Karpas-422 (cell line): ENCODE results near the gene TARM1. TPM values are rescaled to one million over a fixed set of nuclear protein-coding genes. Genes with fewer than 3 reads are reported as not detected.

Experiments
- DNase-seq: peaks from one replicate; pipeline ENCODE4 v3.0.0-alpha.2; 2015
- H2AFZ ChIP-seq: fragments of 200-600 bp; sonication (generic); 2 replicates; pipeline ENCODE4 v1.6.1; 2014; ENCODE audit warnings: antibody characterized with exemption, low read length, mixed read lengths
- H3K27ac ChIP-seq: fragments of 200-600 bp; sonication (generic); 2 replicates; pipeline ENCODE4 v1.5.1; 2014; ENCODE audit warnings: mild to moderate bottlenecking, low read length, moderate library complexity
- H3K27me3 ChIP-seq: fragments of 200-600 bp; sonication (generic); 2 replicates; pipeline ENCODE4 v1.6.1; 2014; ENCODE audit warnings: low read length, mixed read lengths
- H3K36me3 ChIP-seq: fragments of 200-600 bp; sonication (generic); 2 replicates; pipeline ENCODE4 v1.6.1; 2014; ENCODE audit warnings: low read length, mixed read lengths; ENCODE audit not compliant: insufficient read depth
- H3K4me1 ChIP-seq: fragments of 200-600 bp; sonication (generic); 2 replicates; pipeline ENCODE4 v1.6.1; 2014; ENCODE audit warnings: mild to moderate bottlenecking, low read length, mixed read lengths
- H3K4me2 ChIP-seq: fragments of 200-600 bp; sonication (generic); 2 replicates; pipeline ENCODE4 v1.6.1; 2014; ENCODE audit warnings: low read length, low read depth, mild to moderate bottlenecking; ENCODE audit not compliant: poor library complexity, severe bottlenecking
- H3K4me3 ChIP-seq: fragments of 200-600 bp; sonication (generic); 2 replicates; pipeline ENCODE4 v1.5.1; 2014; ENCODE audit warnings: mild to moderate bottlenecking, antibody characterized with exemption, low read length, mixed read lengths
- H3K79me2 ChIP-seq: fragments of 200-600 bp; sonication (generic); 2 replicates; pipeline ENCODE4 v1.6.1; 2014; ENCODE audit warnings: mild to moderate bottlenecking, low read length, mixed read lengths
- H3K9ac ChIP-seq: fragments of 200-600 bp; sonication (generic); 2 replicates; pipeline ENCODE4 v1.6.0; 2014; ENCODE audit warnings: low read length
- H3K9me2 ChIP-seq: fragments of 200-600 bp; sonication (generic), shearing (Covaris generic); replicated peaks from 2 replicates; pipeline ENCODE4 v1.6.0; 2014; ENCODE audit warnings: mild to moderate bottlenecking, low read length, moderate library complexity; ENCODE audit not compliant: insufficient read depth
- H3K9me3 ChIP-seq: fragments of 300-700, 200-600 bp; sonication (generic); 2 replicates; pipeline ENCODE4 v1.6.1; 2014; ENCODE audit warnings: low read length, mixed read lengths
- H4K20me1 ChIP-seq: fragments of 200-600 bp; sonication (generic); 2 replicates; pipeline ENCODE4 v1.6.1; 2014; ENCODE audit warnings: mild to moderate bottlenecking, antibody characterized with exemption, low read length, low read depth; ENCODE audit not compliant: insufficient read depth
- total RNA-seq: library from RNA; depleted of rRNA; stranded (reverse); fragments of >200 nt; shearing (Covaris generic); gene quantifications from 2 replicates; pipeline ENCODE4 v1.2.3, GENCODE V29; 2014; ENCODE audit warnings: low replicate concordance

The TARM1 gene
- total RNA-seq, 1 experiment from 2014 or later: not detected

DNA sequence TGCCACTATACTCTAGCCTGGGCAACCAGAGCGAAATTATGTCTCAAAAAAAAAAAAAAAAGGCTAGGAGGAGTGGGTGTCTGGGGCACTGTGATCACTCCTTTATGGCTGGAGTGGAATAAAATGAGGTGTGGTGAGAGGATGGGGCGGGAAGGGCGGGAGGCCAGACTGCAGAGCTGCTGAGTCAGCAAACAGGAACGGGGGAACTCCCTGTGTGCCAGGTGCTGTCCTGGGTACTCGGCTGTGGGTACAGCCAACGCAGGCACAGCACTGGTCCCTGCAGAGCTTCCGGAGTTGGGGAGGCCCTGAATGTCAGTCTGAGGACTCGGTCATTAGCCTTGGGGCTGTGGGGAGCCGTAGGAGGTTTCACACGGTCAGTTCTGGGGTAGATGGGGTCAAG lies 40.1 kb upstream of the TARM1 start:
- H3K4me1 ChIP-seq: peaks cover 9% of the 10 kb centered on the region
- no peak overlapping the region for H3K4me3 ChIP-seq
- peaks cover 21% of the 10 kb centered on the region for H3K79me2 ChIP-seq
- no peak overlapping the region for H3K27ac ChIP-seq
- no peaks in the 10 kb centered on the region for H3K27me3 ChIP-seq
- H2AFZ ChIP-seq: no peak overlapping the region
- peaks cover 9% of the 10 kb centered on the region; the same call in 1 of the 2 replicates for H4K20me1 ChIP-seq
- H3K36me3 ChIP-seq: peaks cover 17% of the 10 kb centered on the region; the same call in 1 of the 2 replicates
- H3K9me2 ChIP-seq: no peaks in the 10 kb centered on the region
- no peak overlapping the region for H3K9ac ChIP-seq
- H3K4me2 ChIP-seq: no peak overlapping the region
- H3K9me3 ChIP-seq: no peaks in the 10 kb centered on the region
- no peak for DNase-seq

DNA sequence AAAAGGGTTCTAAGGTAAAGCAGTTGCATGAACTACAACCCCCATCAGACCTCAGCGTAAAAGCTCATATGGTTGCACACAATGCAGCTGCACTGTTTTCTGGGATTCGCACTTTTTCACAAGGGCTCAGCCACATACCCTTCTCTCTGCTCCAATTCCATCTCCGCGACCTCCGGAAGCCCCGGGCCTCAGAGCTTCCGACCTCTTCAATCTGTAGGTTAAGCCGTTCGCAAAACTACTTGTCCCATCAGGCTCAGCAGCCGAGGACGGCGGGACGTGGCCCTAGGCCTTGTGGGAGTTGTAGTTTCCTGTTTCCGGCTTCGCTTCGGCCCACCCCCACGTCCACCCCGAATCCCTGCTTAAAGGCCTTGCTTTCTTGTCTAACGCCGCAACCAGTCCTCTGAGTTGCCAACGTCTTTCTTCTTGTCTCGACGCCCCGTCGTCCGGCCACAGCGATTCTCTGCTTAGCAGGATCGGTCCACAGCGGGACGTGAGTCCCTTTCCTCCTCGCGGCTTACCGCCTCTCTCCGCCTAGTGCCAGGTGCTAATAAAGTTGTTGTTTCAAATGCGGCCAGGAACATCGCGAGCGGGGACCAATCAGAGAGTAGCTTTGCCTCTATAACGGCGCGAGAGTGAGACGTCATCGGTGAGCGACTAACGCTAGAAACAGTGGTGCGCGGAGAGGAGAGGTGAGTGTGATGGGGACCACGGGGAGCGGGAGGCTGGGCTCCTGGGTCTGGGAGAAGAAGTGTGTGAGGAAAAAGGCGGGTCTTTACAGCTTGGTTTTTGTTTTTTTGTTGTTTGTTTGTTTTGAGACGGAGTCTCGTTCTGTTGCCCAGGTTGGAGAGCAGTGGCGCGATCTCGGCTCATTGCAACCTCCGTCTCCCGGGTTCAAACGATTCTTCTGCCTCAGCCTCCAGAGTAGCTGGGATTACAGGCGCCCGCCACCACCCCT lies 34.2 kb upstream of the TARM1 start, which contains the start of the genes PRPF31 and TFPT:
TSS of gene PRPF31 (plus strand) at position 646 of the 955 bp plus-strand sequence. CDS start 2,525 bp downstream, outside the sequence.
TSS of gene TFPT (minus strand) at position 549 of the 955 bp plus-strand sequence. CDS start at position 161, 388 bp downstream.
- Histone ChIP-seq H3K9me3 (no peaks in the 10 kb centered on the region), H3K27ac (peak within 1 kb of the TSS; percentile 71), H4K20me1 (peaks cover 9% of the 10 kb centered on the region; the same call in 1 of the 2 replicates), H3K36me3 (peaks cover 17% of the 10 kb centered on the region), H3K79me2 (peaks cover 42% of the 10 kb centered on the region), H3K9ac (peak within 1 kb of the TSS; percentile 88), H3K4me1 (peaks cover 19% of the 10 kb centered on the region), H3K4me2 (peak within 1 kb of the TSS; percentile 96), H3K4me3 (peak within 1 kb of the TSS; percentile 88), H3K27me3 (no peaks in the 10 kb centered on the region), H3K9me2 (no peaks in the 10 kb centered on the region), H2AFZ (peak within 1 kb of the TSS; percentile 91)
- DNase-seq: peak; percentile 100

DNA sequence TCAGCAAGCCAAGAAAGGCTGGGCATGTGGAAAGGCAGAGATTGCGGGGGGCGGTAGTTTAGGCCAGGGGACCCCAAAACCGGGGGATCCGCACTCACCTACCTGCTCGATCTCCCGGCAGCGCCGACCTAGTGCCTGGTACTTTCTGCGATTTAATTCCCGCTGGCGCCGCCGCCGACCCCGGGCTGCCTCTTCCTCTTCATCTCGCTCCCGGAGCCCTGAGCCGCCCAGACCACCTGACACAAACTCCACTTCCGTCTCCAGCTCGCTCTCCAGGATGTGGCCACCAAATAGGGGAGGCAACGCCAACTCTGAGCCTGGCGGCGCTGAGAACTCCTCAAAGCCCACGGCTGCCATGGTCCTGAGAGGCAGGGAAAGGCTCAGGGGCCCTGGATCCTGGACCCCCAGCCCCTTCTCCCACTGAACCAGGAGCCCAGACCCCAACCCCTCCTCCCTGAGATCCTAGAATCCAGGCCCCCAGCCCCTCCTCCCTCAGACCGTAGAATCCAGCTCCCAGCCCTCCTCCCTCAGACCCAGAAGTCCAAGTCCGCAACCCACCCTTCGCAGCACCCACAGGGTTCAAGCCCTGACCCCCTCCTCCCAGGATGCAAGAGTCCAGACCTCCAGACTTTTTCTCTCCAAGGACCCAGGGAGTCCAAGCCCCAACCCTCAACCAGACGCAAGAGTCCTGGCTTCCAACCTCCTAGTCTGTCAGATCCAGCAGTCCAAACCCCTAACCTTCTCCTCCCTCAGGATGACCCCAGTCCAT lies 33.4 kb upstream of the TARM1 start:
- Histone ChIP-seq H3K4me3 (peak overlapping the region; percentile 88), H3K4me2 (peak overlapping the region; percentile 96), H3K36me3 (peaks cover 20% of the 10 kb centered on the region), H3K9ac (peak overlapping the region; percentile 88), H3K79me2 (peaks cover 42% of the 10 kb centered on the region), H3K9me3 (no peaks in the 10 kb centered on the region), H3K27ac (no peak overlapping the region), H3K27me3 (no peaks in the 10 kb centered on the region), H4K20me1 (peaks cover 9% of the 10 kb centered on the region; the same call in 1 of the 2 replicates), H3K9me2 (no peaks in the 10 kb centered on the region), H2AFZ (peak overlapping the region; percentile 91; the same call in 1 of the 2 replicates), H3K4me1 (peaks cover 19% of the 10 kb centered on the region)
- DNase-seq: peak; percentile 76

DNA sequence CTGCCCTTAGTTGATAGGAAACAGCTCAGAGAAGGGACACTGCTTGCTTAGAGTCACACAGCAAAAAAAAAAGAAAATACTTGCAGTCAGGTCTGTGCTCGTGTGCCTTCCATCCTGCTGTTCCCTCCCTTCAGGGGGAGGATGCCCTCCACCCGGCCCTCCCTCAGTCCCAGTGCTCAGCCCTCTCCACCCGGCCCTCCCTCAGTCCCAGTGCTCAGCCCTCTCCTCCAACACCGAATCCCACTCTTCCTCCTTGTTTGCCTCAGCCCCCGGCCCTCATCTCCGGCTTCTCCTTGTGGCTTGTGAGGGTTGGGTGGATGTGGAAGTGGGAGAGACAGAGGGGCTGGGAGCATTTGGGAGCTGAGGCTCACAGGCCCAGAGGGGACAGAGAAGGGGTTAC lies 28.5 kb upstream of the TARM1 start:
- no peaks in the 10 kb centered on the region for H3K27me3 ChIP-seq
- H3K4me3 ChIP-seq: no peak overlapping the region
- no peaks in the 10 kb centered on the region for H3K9me2 ChIP-seq
- peaks cover 8% of the 10 kb centered on the region for H3K4me1 ChIP-seq
- H3K27ac ChIP-seq: no peak overlapping the region
- H2AFZ ChIP-seq: no peak overlapping the region
- peaks cover 3% of the 10 kb centered on the region; the same call in 1 of the 2 replicates for H4K20me1 ChIP-seq
- DNase-seq: no peak
- H3K79me2 ChIP-seq: peaks cover 31% of the 10 kb centered on the region
- H3K9me3 ChIP-seq: no peaks in the 10 kb centered on the region
- H3K4me2 ChIP-seq: no peak overlapping the region
- peaks cover 21% of the 10 kb centered on the region for H3K36me3 ChIP-seq
- no peak overlapping the region for H3K9ac ChIP-seq

DNA sequence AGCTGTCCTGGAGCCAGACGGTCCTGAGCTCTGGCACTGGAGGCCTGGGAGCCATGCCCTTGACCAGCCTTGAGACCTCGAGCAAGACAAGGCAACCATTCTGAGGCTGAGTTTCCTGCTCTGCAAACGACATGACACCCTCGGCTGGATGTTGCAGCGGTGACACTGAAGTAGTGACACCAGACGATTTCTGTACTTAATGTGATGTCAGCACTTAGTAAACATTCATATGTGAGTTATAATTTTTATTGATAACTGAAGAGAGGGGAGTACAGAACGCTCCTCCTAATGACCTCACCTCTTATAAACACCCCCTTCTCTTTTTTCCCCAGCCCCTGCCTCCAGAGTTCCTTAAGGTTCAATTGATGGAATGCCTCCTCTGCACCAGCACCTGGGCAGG lies 27.3 kb upstream of the TARM1 start:
- H3K79me2 ChIP-seq: peaks cover 32% of the 10 kb centered on the region
- H4K20me1 ChIP-seq: peaks cover 3% of the 10 kb centered on the region; the same call in 1 of the 2 replicates
- H3K27ac ChIP-seq: no peak overlapping the region
- peaks cover 21% of the 10 kb centered on the region for H3K36me3 ChIP-seq
- H3K9ac ChIP-seq: no peak overlapping the region
- no peak overlapping the region for H3K4me2 ChIP-seq
- H3K27me3 ChIP-seq: no peaks in the 10 kb centered on the region
- H3K4me3 ChIP-seq: no peak overlapping the region
- no peaks in the 10 kb centered on the region for H3K9me2 ChIP-seq
- H2AFZ ChIP-seq: no peak overlapping the region
- H3K9me3 ChIP-seq: no peaks in the 10 kb centered on the region
- no peak for DNase-seq
- H3K4me1 ChIP-seq: peaks cover 10% of the 10 kb centered on the region

DNA sequence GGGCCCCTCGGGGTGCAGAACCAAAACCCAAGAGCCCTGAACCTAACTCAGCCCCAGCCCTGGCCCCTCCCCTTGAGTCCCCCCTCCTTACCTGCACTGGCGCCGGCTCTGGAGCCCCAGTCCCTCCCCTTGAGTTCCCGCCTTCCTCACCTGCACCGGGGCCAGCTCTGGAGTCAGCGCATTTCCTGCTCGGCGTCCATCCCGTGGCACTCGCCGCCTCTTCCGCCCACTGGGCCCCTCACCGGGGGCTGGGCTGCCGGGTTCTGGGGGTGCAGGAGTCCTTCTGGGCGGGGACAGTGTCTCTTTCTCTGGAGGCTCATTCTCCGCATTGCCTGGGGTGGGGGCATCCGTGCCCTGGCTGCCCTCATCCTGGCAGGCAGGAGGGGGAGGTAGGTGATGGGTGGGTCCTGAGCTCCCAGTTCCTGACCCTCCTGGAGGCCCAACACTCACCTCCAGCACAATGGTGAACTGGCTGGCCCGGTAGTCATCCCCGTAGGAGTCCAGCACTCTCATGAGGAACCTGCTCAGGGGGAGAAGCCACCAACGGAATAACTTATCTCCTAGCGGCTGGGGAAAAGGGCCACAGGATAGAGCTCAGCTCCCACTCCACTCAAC lies 26.8 kb upstream of the TARM1 start:
- Histone ChIP-seq H3K9ac (no peak overlapping the region), H3K79me2 (peaks cover 37% of the 10 kb centered on the region), H3K36me3 (peaks cover 21% of the 10 kb centered on the region), H3K4me2 (no peak overlapping the region), H3K9me2 (no peaks in the 10 kb centered on the region), H3K27ac (no peak overlapping the region), H3K4me3 (no peak overlapping the region), H2AFZ (no peak overlapping the region), H4K20me1 (peaks cover 3% of the 10 kb centered on the region; the same call in 1 of the 2 replicates), H3K4me1 (peaks cover 13% of the 10 kb centered on the region), H3K27me3 (no peaks in the 10 kb centered on the region), H3K9me3 (no peaks in the 10 kb centered on the region)
- DNase-seq: no peak

DNA sequence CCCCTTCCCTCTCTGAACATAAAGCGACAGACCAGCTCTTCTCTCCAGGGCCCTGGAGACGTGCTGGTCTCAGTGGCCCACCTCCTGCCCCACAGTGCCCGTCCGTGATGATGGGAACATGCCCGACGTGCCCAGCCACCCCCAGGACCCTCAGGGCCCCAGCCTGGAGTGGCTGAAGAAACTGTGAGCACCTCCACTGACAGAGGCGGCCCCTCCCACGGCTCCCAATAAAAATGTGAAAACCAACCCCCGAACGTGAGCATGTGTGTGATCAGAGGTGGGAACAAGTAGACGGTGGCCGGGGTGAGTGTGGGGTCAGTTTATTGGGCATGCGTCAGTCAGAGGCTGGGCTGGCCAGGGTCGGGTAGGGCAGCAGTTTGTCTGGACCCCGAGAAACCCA lies 25.6 kb upstream of the TARM1 start:
- Histone ChIP-seq H3K9ac (no peak overlapping the region), H3K9me2 (no peaks in the 10 kb centered on the region), H2AFZ (no peak overlapping the region), H3K9me3 (no peaks in the 10 kb centered on the region), H3K27me3 (no peaks in the 10 kb centered on the region), H3K4me1 (peaks cover 17% of the 10 kb centered on the region), H3K79me2 (peaks cover 40% of the 10 kb centered on the region), H3K27ac (no peak overlapping the region), H3K36me3 (peaks cover 21% of the 10 kb centered on the region), H3K4me3 (no peak overlapping the region), H3K4me2 (no peak overlapping the region), H4K20me1 (peaks cover 3% of the 10 kb centered on the region; the same call in 1 of the 2 replicates)
- no peak for DNase-seq
